HG03439 (cell line): Measurements from ENCODE around the gene ADAMTS12.
A peak's percentile ranks its signal among the peaks of the same experiment; 100 is the strongest.
"Not testable (repeated sequence)": the region's sequence is repeated elsewhere in the genome, so short reads cannot be mapped to it uniquely, and the experiment has no call there.

Source experiments
- ATAC-seq: cut with Tn5 transposase; IDR thresholded peaks from one replicate; pipeline ENCODE4 v1.9.1; 2021; ENCODE audit warnings: mild to moderate bottlenecking, moderate library complexity; ENCODE audit not compliant: unreplicated experiment

Gene ADAMTS12

GRCh38 chr5:33891788-33892619, at the start of gene ADAMTS12:
Gene ADAMTS12, minus strand, starts transcription at chr5:33891990. Its CDS starts 134 bp downstream, at chr5:33891856.
- no peak for ATAC-seq

- ATAC-seq = no peak
Measured at GRCh38 chr5:33941090-33941489, 49.3 kb upstream of the ADAMTS12 start.

- no peak for ATAC-seq
Measured at GRCh38 chr5:33939556-33940262, 47.9 kb upstream of the ADAMTS12 start.

- ATAC-seq = no peak
Measured at GRCh38 chr5:33938881-33939280, 47.1 kb upstream of the ADAMTS12 start.

GRCh38 chr5:33938507-33938796, 46.7 kb upstream of the ADAMTS12 start:
- ATAC-seq = no peak

- ATAC-seq = no peak
Measured at GRCh38 chr5:33937707-33938506, 46.1 kb upstream of the ADAMTS12 start.

GRCh38 chr5:33937017-33937706, 45.4 kb upstream of the ADAMTS12 start:
- ATAC-seq = no peak

- ATAC-seq = no peak
Measured at GRCh38 chr5:33936381-33937016, 44.7 kb upstream of the ADAMTS12 start, which contains the start of gene RXFP3. Gene RXFP3, plus strand, starts transcription at chr5:33936386. Its CDS starts 355 bp downstream, at chr5:33936741.

GRCh38 chr5:33936004-33936380, 44.2 kb upstream of the ADAMTS12 start:
- ATAC-seq = no peak

GRCh38 chr5:33934176-33934575, 42.4 kb upstream of the ADAMTS12 start:
- peak; percentile 21 for ATAC-seq

- ATAC-seq = peak; percentile 72
Measured at GRCh38 chr5:33933723-33934169, 42.0 kb upstream of the ADAMTS12 start.

- ATAC-seq = no peak
Measured at GRCh38 chr5:33931136-33931535, 39.3 kb upstream of the ADAMTS12 start.

GRCh38 chr5:33929925-33930690, 38.3 kb upstream of the ADAMTS12 start:
- ATAC-seq = no peak

- no peak for ATAC-seq
Measured at GRCh38 chr5:33928283-33928682, 36.5 kb upstream of the ADAMTS12 start.

- no peak for ATAC-seq
Measured at GRCh38 chr5:33927685-33928084, 35.9 kb upstream of the ADAMTS12 start.

- ATAC-seq = no peak
Measured at GRCh38 chr5:33925278-33925677, 33.5 kb upstream of the ADAMTS12 start.

- no peak for ATAC-seq
Measured at GRCh38 chr5:33921002-33921401, 29.2 kb upstream of the ADAMTS12 start.

- not testable (repeated sequence) for ATAC-seq
Measured at GRCh38 chr5:33914844-33915243, 23.1 kb upstream of the ADAMTS12 start.

GRCh38 chr5:33906248-33906647, 14.5 kb upstream of the ADAMTS12 start:
- not testable (repeated sequence) for ATAC-seq

GRCh38 chr5:33905381-33905780, 13.6 kb upstream of the ADAMTS12 start:
- no peak for ATAC-seq
